ENCODE results near the gene SNAI3. TPM values are rescaled to one million over a fixed set of nuclear protein-coding genes. Genes with fewer than 3 reads are reported as not detected.

Gene SNAI3
- total RNA-seq, 1 donor from 2014 or later: not detected

- Histone ChIP-seq H3K36me3 (peaks cover 0 to 66% of the 10 kb centered on the region in 2 donors), H3K9me3 (no peaks in the 10 kb centered on the region), H3K27me3 (no peaks in the 10 kb centered on the region), H3K4me1 (no peaks in the 10 kb centered on the region), H3K27ac (no peak overlapping the region), H3K4me3 (no peak overlapping the region)
- TF ChIP-seq POLR2AphosphoS5 (IDR thresholded peaks at IDR 0.05; ENCODE audit: insufficient read depth in 1 of 2, low read depth in 1 of 2) (no peak), CTCF (IDR thresholded peaks at IDR 0.05) (no peak), POLR2A (IDR thresholded peaks at IDR 0.05) (no peak)
- no peak for DNase-seq (ENCODE audit: extremely low spot score in 2 of 2)
- intact Hi-C loops (cut with DNase I): no loop called here
These were observed 44.6 kb upstream of the SNAI3 start for GRCh38 chr16:88730632-88731607.

GRCh38 chr16:88727871-88728270 is 41.6 kb upstream of the SNAI3 start:
- TF ChIP-seq CTCF (IDR thresholded peaks at IDR 0.05) (no peak), POLR2AphosphoS5 (IDR thresholded peaks at IDR 0.05; ENCODE audit: insufficient read depth in 1 of 2, low read depth in 1 of 2) (no peak)
- no peaks in the 10 kb centered on the region for H3K9me3 ChIP-seq
- H3K4me3 ChIP-seq: no peak overlapping the region
- intact Hi-C loops (cut with DNase I): no loop called here
- no peaks in the 10 kb centered on the region for H3K4me1 ChIP-seq
- H3K36me3 ChIP-seq: peaks cover 0 to 72% of the 10 kb centered on the region in 2 donors
- no peaks in the 10 kb centered on the region for H3K27me3 ChIP-seq
- H3K27ac ChIP-seq: no peak overlapping the region
- DNase-seq (ENCODE audit: extremely low spot score in 2 of 2): no peak

GRCh38 chr16:88726981-88727380 is 40.7 kb upstream of the SNAI3 start:
- Histone ChIP-seq H3K9me3 (no peaks in the 10 kb centered on the region), H3K36me3 (peaks cover 0 to 73% of the 10 kb centered on the region in 2 donors), H3K4me3 (no peak overlapping the region), H3K27me3 (no peaks in the 10 kb centered on the region), H3K27ac (no peak overlapping the region), H3K4me1 (no peaks in the 10 kb centered on the region)
- TF ChIP-seq POLR2AphosphoS5 (IDR thresholded peaks at IDR 0.05; ENCODE audit: insufficient read depth in 1 of 2, low read depth in 1 of 2) (no peak), CTCF (IDR thresholded peaks at IDR 0.05) (no peak), POLR2A (IDR thresholded peaks at IDR 0.05) (no peak)
- no peak for DNase-seq (ENCODE audit: extremely low spot score in 2 of 2)
- intact Hi-C loops (cut with DNase I): no loop called here

- H3K36me3 ChIP-seq: peaks cover 0 to 73% of the 10 kb centered on the region in 2 donors
- DNase-seq (ENCODE audit: extremely low spot score in 2 of 2): no peak
- H3K4me1 ChIP-seq: no peaks in the 10 kb centered on the region
- H3K27me3 ChIP-seq: no peaks in the 10 kb centered on the region
- no peak overlapping the region for H3K27ac ChIP-seq
- no peak overlapping the region for H3K4me3 ChIP-seq
- no peaks in the 10 kb centered on the region for H3K9me3 ChIP-seq
- no peak for TF ChIP-seq POLR2AphosphoS5 (IDR thresholded peaks at IDR 0.05; ENCODE audit: insufficient read depth in 1 of 2, low read depth in 1 of 2)
- no peak for TF ChIP-seq POLR2A (IDR thresholded peaks at IDR 0.05)
- TF ChIP-seq CTCF (IDR thresholded peaks at IDR 0.05): no peak
- intact Hi-C loops (cut with DNase I): no loop called here
These were observed 40.1 kb upstream of the SNAI3 start for GRCh38 chr16:88726408-88726749.
